H1 (cell line): ENCODE data around the gene CBS.
"Not testable (repeated sequence)": the region's sequence is repeated elsewhere in the genome, so short reads cannot be mapped to it uniquely, and the experiment has no call there.

ENCODE experiments used
- BRCA1 ChIP-seq: IDR thresholded peaks from 2 replicates; pipeline ENCODE4 v1.6.1; 2012; ENCODE audit warnings: low read depth, low read length, improper control_type of control experiment
- CEBPB ChIP-seq: IDR thresholded peaks from 2 replicates; pipeline ENCODE4 v1.6.1; 2012; ENCODE audit warnings: low read depth, low read length
- EZH2 ChIP-seq: fragments of 200-600 bp; sonication (generic); IDR thresholded peaks from 2 replicates; pipeline ENCODE4 v1.7.1; 2012; ENCODE audit warnings: low read depth, mild to moderate bottlenecking, moderate library complexity, low read length, inconsistent platforms; ENCODE audit not compliant: severe bottlenecking
- GABPA ChIP-seq: IDR thresholded peaks from 2 replicates; pipeline ENCODE4 v1.6.1; 2011; ENCODE audit warnings: mild to moderate bottlenecking, low read length, moderate library complexity, borderline replicate concordance; ENCODE audit not compliant: insufficient read depth
- POLR2A ChIP-seq, 2 experiments: IDR thresholded peaks; 1 replicate in 1 of 2; 2 replicates in 1 of 2; pipeline ENCODE4 v1.6.1; 2011; ENCODE audit warnings: low read depth in 2 of 2, low read length in 2 of 2, mild to moderate bottlenecking in 2 of 2; ENCODE audit errors: control extremely low read depth in 1 of 2
- POU5F1 ChIP-seq: IDR thresholded peaks from 2 replicates; pipeline ENCODE4 v1.6.1; 2011; ENCODE audit warnings: low read depth, mild to moderate bottlenecking, low read length, moderate library complexity
- RAD21 ChIP-seq, 2 experiments: IDR thresholded peaks in 1 of 2; conservative IDR thresholded peaks in 1 of 2; 2 replicates each; pipeline ENCODE4 v1.6.1; 2011; ENCODE audit warnings: low read depth in 2 of 2, low read length in 2 of 2, improper control_type of control experiment in 1 of 2, inconsistent platforms in 1 of 2, mild to moderate bottlenecking in 1 of 2, moderate library complexity in 1 of 2
- RBBP5 ChIP-seq: IDR thresholded peaks from 2 replicates; pipeline ENCODE4 v1.7.1; 2012; ENCODE audit warnings: low read depth, mild to moderate bottlenecking, inconsistent platforms, low read length, moderate library complexity, borderline replicate concordance
- RFX5 ChIP-seq: IDR thresholded peaks from 2 replicates; pipeline ENCODE4 v1.6.1; 2011; ENCODE audit warnings: low read depth, low read length, improper control_type of control experiment, borderline replicate concordance
- SP2 ChIP-seq: IDR thresholded peaks from 2 replicates; pipeline ENCODE4 v1.6.1; 2012; ENCODE audit warnings: mild to moderate bottlenecking, low read length, inconsistent platforms
- SUZ12 ChIP-seq: fragments of 200-600 bp; sonication (generic); IDR thresholded peaks from 2 replicates; pipeline ENCODE4 v1.6.1; 2012; ENCODE audit warnings: mild to moderate bottlenecking, inconsistent platforms, low read length, moderate library complexity, mixed read lengths
- TF ChIP-seq, protein P1 (sequence below): fragments of 300-600 bp; sonication (generic); IDR thresholded peaks from 2 replicates; pipeline ENCODE4 v1.7.1; 2012; ENCODE audit warnings: low read length, moderate library complexity, mild to moderate bottlenecking, inconsistent platforms; ENCODE audit not compliant: insufficient replicate concordance
- TF ChIP-seq, protein P2 (sequence below), 3 experiments: IDR thresholded peaks; 1 replicate in 2 of 3; 2 replicates in 1 of 3; pipeline versions ENCODE4 v1.5.1 to v1.6.1; 2011; ENCODE audit warnings: low read length in 3 of 3, mild to moderate bottlenecking in 3 of 3, inconsistent platforms in 2 of 3, low read depth in 1 of 3, moderate library complexity in 1 of 3; ENCODE audit not compliant: insufficient read depth in 1 of 3; ENCODE audit errors: control extremely low read depth in 1 of 3

DNA sequence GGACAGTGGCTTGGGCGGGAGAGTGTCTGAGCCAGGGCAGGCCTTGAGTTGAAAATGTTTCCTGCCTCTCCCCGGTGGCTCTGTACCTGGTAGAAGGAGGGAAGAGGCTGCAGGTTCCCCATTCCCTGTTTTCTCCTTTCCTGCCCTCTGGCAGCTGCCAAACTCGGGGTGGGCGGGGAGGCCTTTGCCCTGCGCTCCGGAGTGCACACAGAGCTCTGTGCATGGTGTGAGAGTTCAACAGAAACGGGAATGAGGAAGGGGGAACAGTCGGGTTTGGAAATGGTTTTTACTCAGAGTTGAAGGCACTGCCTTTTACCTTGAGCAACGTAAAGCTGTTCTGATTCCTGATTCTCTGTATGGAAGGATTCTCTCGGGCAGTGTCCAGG lies 37.0 kb downstream of the CBS start:
- TF ChIP-seq EZH2; POU5F1; BRCA1; CEBPB; SP2; GABPA; POLR2A (IDR thresholded peaks at IDR 0.05; ENCODE audit: control extremely low read depth in 1 of 2, low read depth in 2 of 2, low read length in 2 of 2); RFX5; RAD21 (IDR thresholded peaks at IDR 0.05 in 1 of 2, conservative IDR thresholded peaks at IDR 0.05 in 1 of 2; ENCODE audit: low read depth in 2 of 2, low read length in 2 of 2); SUZ12; RBBP5: not testable (repeated sequence)
- TF ChIP-seq, protein P1, sequence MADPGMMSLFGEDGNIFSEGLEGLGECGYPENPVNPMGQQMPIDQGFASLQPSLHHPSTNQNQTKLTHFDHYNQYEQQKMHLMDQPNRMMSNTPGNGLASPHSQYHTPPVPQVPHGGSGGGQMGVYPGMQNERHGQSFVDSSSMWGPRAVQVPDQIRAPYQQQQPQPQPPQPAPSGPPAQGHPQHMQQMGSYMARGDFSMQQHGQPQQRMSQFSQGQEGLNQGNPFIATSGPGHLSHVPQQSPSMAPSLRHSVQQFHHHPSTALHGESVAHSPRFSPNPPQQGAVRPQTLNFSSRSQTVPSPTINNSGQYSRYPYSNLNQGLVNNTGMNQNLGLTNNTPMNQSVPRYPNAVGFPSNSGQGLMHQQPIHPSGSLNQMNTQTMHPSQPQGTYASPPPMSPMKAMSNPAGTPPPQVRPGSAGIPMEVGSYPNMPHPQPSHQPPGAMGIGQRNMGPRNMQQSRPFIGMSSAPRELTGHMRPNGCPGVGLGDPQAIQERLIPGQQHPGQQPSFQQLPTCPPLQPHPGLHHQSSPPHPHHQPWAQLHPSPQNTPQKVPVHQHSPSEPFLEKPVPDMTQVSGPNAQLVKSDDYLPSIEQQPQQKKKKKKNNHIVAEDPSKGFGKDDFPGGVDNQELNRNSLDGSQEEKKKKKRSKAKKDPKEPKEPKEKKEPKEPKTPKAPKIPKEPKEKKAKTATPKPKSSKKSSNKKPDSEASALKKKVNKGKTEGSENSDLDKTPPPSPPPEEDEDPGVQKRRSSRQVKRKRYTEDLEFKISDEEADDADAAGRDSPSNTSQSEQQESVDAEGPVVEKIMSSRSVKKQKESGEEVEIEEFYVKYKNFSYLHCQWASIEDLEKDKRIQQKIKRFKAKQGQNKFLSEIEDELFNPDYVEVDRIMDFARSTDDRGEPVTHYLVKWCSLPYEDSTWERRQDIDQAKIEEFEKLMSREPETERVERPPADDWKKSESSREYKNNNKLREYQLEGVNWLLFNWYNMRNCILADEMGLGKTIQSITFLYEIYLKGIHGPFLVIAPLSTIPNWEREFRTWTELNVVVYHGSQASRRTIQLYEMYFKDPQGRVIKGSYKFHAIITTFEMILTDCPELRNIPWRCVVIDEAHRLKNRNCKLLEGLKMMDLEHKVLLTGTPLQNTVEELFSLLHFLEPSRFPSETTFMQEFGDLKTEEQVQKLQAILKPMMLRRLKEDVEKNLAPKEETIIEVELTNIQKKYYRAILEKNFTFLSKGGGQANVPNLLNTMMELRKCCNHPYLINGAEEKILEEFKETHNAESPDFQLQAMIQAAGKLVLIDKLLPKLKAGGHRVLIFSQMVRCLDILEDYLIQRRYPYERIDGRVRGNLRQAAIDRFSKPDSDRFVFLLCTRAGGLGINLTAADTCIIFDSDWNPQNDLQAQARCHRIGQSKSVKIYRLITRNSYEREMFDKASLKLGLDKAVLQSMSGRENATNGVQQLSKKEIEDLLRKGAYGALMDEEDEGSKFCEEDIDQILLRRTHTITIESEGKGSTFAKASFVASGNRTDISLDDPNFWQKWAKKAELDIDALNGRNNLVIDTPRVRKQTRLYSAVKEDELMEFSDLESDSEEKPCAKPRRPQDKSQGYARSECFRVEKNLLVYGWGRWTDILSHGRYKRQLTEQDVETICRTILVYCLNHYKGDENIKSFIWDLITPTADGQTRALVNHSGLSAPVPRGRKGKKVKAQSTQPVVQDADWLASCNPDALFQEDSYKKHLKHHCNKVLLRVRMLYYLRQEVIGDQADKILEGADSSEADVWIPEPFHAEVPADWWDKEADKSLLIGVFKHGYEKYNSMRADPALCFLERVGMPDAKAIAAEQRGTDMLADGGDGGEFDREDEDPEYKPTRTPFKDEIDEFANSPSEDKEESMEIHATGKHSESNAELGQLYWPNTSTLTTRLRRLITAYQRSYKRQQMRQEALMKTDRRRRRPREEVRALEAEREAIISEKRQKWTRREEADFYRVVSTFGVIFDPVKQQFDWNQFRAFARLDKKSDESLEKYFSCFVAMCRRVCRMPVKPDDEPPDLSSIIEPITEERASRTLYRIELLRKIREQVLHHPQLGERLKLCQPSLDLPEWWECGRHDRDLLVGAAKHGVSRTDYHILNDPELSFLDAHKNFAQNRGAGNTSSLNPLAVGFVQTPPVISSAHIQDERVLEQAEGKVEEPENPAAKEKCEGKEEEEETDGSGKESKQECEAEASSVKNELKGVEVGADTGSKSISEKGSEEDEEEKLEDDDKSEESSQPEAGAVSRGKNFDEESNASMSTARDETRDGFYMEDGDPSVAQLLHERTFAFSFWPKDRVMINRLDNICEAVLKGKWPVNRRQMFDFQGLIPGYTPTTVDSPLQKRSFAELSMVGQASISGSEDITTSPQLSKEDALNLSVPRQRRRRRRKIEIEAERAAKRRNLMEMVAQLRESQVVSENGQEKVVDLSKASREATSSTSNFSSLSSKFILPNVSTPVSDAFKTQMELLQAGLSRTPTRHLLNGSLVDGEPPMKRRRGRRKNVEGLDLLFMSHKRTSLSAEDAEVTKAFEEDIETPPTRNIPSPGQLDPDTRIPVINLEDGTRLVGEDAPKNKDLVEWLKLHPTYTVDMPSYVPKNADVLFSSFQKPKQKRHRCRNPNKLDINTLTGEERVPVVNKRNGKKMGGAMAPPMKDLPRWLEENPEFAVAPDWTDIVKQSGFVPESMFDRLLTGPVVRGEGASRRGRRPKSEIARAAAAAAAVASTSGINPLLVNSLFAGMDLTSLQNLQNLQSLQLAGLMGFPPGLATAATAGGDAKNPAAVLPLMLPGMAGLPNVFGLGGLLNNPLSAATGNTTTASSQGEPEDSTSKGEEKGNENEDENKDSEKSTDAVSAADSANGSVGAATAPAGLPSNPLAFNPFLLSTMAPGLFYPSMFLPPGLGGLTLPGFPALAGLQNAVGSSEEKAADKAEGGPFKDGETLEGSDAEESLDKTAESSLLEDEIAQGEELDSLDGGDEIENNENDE: not testable (repeated sequence)
- TF ChIP-seq, protein P2, sequence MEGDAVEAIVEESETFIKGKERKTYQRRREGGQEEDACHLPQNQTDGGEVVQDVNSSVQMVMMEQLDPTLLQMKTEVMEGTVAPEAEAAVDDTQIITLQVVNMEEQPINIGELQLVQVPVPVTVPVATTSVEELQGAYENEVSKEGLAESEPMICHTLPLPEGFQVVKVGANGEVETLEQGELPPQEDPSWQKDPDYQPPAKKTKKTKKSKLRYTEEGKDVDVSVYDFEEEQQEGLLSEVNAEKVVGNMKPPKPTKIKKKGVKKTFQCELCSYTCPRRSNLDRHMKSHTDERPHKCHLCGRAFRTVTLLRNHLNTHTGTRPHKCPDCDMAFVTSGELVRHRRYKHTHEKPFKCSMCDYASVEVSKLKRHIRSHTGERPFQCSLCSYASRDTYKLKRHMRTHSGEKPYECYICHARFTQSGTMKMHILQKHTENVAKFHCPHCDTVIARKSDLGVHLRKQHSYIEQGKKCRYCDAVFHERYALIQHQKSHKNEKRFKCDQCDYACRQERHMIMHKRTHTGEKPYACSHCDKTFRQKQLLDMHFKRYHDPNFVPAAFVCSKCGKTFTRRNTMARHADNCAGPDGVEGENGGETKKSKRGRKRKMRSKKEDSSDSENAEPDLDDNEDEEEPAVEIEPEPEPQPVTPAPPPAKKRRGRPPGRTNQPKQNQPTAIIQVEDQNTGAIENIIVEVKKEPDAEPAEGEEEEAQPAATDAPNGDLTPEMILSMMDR (IDR thresholded peaks at IDR 0.05; ENCODE audit: control extremely low read depth in 1 of 3, insufficient read depth in 1 of 3, low read depth in 1 of 3, low read length in 3 of 3): not testable (repeated sequence)
